Gastroesophageal sphincter (tissue), 3 donors: ENCODE data around the gene NTHL1.

Source experiments
- POLR2AphosphoS5 ChIP-seq: sonication (generic); formaldehyde crosslinking; IDR thresholded peaks from one replicate; pipeline ENCODE4 v1.6.1; 2017; ENCODE audit warnings: antibody characterized with exemption
- TF ChIP-seq, protein P1 (sequence below), 4 experiments: fragments of 200-600 bp in 2 of 4; fragments of 450-650 bp in 2 of 4; sonication (generic) in 1 of 4; IDR thresholded peaks; one replicate each; pipeline ENCODE4 v1.5.1; 2017 to 2019; ENCODE audit warnings: antibody characterized with exemption in 4 of 4, mild to moderate bottlenecking in 2 of 4, moderate library complexity in 2 of 4

DNA sequence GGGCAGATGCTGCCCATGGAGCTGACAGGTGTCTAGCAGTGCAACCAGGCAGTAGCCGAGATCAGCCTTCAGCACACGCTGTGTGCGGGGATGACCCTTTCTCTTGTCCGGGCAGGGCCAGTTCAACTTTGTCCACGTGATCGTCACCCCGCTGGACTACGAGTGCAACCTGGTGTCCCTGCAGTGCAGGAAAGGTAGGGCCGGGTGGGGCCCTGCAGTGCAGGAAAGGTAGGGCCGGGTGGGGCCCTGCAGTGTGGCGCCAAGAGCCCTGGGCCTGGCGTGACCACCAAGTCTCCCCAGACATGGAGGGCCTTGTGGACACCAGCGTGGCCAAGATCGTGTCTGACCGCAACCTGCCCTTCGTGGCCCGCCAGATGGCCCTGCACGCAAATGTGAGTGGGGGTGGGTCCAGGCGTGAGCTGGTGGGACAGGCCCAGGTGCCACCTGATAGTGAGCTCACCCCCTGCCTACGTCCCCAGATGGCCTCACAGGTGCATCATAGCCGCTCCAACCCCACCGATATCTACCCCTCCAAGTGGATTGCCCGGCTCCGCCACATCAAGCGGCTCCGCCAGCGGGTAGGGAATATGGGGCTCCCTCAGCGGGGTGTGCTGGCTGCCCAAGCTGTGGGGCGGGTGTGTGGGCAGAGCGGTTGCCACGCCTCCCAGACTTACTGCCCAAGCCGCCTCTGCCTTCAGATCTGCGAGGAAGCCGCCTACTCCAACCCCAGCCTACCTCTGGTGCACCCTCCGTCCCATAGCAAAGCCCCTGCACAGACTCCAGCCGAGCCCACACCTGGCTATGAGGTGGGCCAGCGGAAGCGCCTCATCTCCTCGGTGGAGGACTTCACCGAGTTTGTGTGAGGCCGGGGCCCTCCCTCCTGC lies 40.4 kb upstream of the NTHL1 start:
- TF ChIP-seq, protein P1, sequence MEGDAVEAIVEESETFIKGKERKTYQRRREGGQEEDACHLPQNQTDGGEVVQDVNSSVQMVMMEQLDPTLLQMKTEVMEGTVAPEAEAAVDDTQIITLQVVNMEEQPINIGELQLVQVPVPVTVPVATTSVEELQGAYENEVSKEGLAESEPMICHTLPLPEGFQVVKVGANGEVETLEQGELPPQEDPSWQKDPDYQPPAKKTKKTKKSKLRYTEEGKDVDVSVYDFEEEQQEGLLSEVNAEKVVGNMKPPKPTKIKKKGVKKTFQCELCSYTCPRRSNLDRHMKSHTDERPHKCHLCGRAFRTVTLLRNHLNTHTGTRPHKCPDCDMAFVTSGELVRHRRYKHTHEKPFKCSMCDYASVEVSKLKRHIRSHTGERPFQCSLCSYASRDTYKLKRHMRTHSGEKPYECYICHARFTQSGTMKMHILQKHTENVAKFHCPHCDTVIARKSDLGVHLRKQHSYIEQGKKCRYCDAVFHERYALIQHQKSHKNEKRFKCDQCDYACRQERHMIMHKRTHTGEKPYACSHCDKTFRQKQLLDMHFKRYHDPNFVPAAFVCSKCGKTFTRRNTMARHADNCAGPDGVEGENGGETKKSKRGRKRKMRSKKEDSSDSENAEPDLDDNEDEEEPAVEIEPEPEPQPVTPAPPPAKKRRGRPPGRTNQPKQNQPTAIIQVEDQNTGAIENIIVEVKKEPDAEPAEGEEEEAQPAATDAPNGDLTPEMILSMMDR (IDR thresholded peaks at IDR 0.05) = no peak
- no peak for TF ChIP-seq POLR2AphosphoS5
